Suprapubic skin (tissue), 4 donors: ENCODE data around the gene P2RX2. TPM values are rescaled to one million over a fixed set of nuclear protein-coding genes. Genes with fewer than 3 reads are reported as not detected.

ENCODE experiments used
- DNase-seq, 2 donors: peaks; one replicate each; pipeline ENCODE4 v3.0.0-alpha.2; 2019; ENCODE audit warnings: low spot score in 2 of 2
- H3K27ac ChIP-seq: fragments of 200-600 bp; sonication (generic); one replicate; pipeline ENCODE4 v1.5.1; 2019
- H3K27me3 ChIP-seq: fragments of 200-600 bp; sonication (generic); one replicate; pipeline ENCODE4 v1.5.1; 2019
- H3K36me3 ChIP-seq: fragments of 200-600 bp; sonication (generic); one replicate; pipeline ENCODE4 v1.5.1; 2019
- H3K4me1 ChIP-seq: fragments of 200-600 bp; sonication (generic); one replicate; pipeline ENCODE4 v1.5.1; 2019
- H3K4me3 ChIP-seq: fragments of 200-600 bp; sonication (generic); one replicate; pipeline ENCODE4 v1.5.1; 2019; ENCODE audit warnings: mild to moderate bottlenecking
- H3K9me3 ChIP-seq: fragments of 200-600 bp; sonication (generic); one replicate; pipeline ENCODE4 v1.5.1; 2019
- EP300 ChIP-seq: sonication (generic); formaldehyde crosslinking; IDR thresholded peaks from one replicate; pipeline ENCODE4 v1.6.1; 2017; ENCODE audit warnings: antibody characterized with exemption
- POLR2A ChIP-seq, 2 donors: fragments of 450-650 bp; IDR thresholded peaks; one replicate each; pipeline ENCODE4 v1.6.1; 2017; ENCODE audit warnings: antibody characterized with exemption in 2 of 2, mild to moderate bottlenecking in 2 of 2, moderate library complexity in 2 of 2
- POLR2AphosphoS5 ChIP-seq, 3 donors: sonication (generic); formaldehyde crosslinking; IDR thresholded peaks; one replicate each; pipeline ENCODE4 v1.6.1; 2017; ENCODE audit warnings: antibody characterized with exemption in 3 of 3
- WGBS: methylation state at CpG from one replicate; pipeline ENCODE4 v1.1.5; 2018; 5-methylcytosine and 5-hydroxymethylcytosine counted together
- total RNA-seq, 4 donors: library from RNA; depleted of rRNA; stranded (reverse); fragments of >200 nt; gene quantifications; one replicate each; pipeline ENCODE4 v1.1.0, GENCODE V29; 2016
- TF ChIP-seq, protein P1 (sequence below), 2 donors: fragments of 200-600 bp in 1 of 2; fragments of 450-650 bp in 1 of 2; sonication (generic) in 1 of 2; IDR thresholded peaks; one replicate each; pipeline ENCODE4 v1.5.1; 2016 to 2019; ENCODE audit warnings: antibody characterized with exemption in 2 of 2, mild to moderate bottlenecking in 1 of 2, moderate library complexity in 1 of 2

The P2RX2 gene
- total RNA-seq, 4 donors from 2014 or later: not detected

DNA sequence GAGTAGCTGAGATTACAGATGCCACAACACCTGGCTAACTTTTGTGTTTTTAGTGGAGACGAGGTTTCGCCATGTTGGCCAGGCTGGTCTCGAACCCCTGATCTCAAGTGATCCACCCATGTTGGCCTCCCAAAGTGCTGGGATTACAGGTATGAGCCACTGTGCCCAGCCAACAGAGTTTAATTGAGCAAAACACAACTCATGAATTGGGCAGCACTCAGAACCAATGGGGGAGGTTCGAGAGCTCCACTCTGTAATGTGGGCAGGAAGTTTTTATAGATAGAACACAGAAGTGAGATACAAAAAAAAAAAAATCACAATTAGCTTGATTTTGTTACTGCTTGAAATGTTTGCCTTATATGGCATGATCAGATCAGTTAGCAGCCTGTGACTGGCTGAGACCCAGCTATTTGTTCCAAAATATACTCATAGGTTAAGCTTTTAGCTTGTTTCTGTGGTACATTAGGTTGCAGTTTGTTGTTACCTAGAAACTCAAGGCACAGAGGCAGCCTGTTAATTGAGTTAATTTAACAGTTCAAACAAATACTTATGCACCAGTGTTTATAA, 1.4 kb upstream of the P2RX2 start:
- no peaks in the 10 kb centered on the region for H3K36me3 ChIP-seq
- H3K27me3 ChIP-seq: peaks cover 60% of the 10 kb centered on the region
- no peak overlapping the region for H3K27ac ChIP-seq
- TF ChIP-seq POLR2AphosphoS5 (IDR thresholded peaks at IDR 0.05) (no peak), EP300 (no peak), POLR2A (IDR thresholded peaks at IDR 0.05) (no peak)
- TF ChIP-seq, protein P1, sequence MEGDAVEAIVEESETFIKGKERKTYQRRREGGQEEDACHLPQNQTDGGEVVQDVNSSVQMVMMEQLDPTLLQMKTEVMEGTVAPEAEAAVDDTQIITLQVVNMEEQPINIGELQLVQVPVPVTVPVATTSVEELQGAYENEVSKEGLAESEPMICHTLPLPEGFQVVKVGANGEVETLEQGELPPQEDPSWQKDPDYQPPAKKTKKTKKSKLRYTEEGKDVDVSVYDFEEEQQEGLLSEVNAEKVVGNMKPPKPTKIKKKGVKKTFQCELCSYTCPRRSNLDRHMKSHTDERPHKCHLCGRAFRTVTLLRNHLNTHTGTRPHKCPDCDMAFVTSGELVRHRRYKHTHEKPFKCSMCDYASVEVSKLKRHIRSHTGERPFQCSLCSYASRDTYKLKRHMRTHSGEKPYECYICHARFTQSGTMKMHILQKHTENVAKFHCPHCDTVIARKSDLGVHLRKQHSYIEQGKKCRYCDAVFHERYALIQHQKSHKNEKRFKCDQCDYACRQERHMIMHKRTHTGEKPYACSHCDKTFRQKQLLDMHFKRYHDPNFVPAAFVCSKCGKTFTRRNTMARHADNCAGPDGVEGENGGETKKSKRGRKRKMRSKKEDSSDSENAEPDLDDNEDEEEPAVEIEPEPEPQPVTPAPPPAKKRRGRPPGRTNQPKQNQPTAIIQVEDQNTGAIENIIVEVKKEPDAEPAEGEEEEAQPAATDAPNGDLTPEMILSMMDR (IDR thresholded peaks at IDR 0.05): no peak
- H3K4me3 ChIP-seq: no peak overlapping the region
- H3K4me1 ChIP-seq: peaks cover 16% of the 10 kb centered on the region
- 95% methylated on average over 4 of the region's 4 CpGs for WGBS
- DNase-seq: no peak
- no peaks in the 10 kb centered on the region for H3K9me3 ChIP-seq

DNA sequence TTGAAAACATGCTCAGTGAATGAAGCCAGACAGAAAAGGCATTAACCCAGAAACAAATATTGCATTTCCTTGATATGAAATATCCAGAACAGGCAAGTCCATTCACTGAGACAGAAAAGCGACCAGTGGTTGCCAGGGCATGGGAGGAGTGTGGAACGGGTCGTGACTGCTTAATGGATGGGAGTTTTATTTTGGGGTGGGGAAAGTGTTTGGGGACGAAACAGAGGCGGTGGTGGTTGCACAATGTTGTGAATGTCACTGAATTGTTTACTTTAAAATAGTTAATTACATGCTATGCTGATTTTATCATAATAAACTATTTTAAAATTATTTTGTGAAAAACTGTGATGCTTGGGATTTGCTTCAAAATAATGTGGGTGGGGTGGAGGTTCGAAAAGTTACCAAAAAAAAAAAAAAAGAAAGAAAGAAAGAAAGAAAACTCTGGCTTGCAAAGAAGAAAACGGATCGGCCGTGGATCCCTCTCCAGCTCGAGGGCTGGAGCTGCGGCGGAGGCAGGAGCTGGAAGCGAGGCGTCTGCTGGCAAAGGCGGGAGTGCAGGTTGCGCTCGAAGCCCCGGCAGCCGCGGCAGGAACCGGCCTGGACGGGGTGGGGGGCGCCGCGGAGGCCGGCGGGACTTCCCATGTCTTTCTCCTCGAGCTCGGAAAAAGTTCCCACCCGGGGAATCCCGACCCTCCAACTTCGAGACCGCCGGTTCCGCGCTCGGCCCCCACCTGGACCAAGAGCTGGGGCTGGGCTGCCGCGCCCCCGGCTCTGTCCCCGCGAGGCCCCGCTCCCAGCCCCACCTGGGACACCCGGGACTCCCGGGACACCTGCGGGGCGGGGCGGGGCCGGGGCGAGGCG, 524 bp upstream of the P2RX2 start:
- no peak for DNase-seq
- H3K4me3 ChIP-seq: peak overlapping the region; percentile 22
- peaks cover 60% of the 10 kb centered on the region for H3K27me3 ChIP-seq
- H3K27ac ChIP-seq: no peak overlapping the region
- peaks cover 24% of the 10 kb centered on the region for H3K4me1 ChIP-seq
- H3K9me3 ChIP-seq: no peaks in the 10 kb centered on the region
- WGBS: 13% methylated on average over 20 of the region's 51 CpGs
- no peaks in the 10 kb centered on the region for H3K36me3 ChIP-seq
- TF ChIP-seq, protein P1 (IDR thresholded peaks at IDR 0.05): no peak
- no peak for TF ChIP-seq POLR2A (IDR thresholded peaks at IDR 0.05)
- no peak for TF ChIP-seq EP300
- TF ChIP-seq POLR2AphosphoS5 (IDR thresholded peaks at IDR 0.05): no peak

DNA sequence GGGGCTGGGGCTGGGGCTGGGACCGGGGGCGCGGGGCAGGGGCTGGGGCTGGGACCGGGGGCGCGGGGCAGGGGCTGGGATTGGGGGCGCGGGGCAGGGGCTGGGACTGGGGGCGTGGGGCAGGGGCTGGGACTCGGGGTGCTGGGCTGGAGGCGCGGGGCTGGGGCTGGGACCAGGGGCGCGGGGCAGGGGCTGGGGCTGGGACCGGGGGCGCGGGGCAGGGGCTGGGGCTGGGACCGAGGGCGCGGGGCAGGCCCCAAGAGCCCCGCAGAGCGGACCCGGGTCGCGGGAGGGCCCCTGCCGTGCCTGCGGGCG, 452 bp downstream of the P2RX2 start:
- TF ChIP-seq POLR2AphosphoS5 (IDR thresholded peaks at IDR 0.05) (no peak), EP300 (no peak), POLR2A (IDR thresholded peaks at IDR 0.05) (no peak)
- TF ChIP-seq, protein P1 (IDR thresholded peaks at IDR 0.05): no peak
- no peak for DNase-seq
- Histone ChIP-seq H3K27ac (no peak overlapping the region), H3K27me3 (peaks cover 60% of the 10 kb centered on the region), H3K9me3 (no peaks in the 10 kb centered on the region), H3K36me3 (peaks cover 5% of the 10 kb centered on the region), H3K4me1 (peaks cover 30% of the 10 kb centered on the region), H3K4me3 (no peak overlapping the region)
- no CpG with 5 or more reads among the region's 28 CpGs for WGBS

DNA sequence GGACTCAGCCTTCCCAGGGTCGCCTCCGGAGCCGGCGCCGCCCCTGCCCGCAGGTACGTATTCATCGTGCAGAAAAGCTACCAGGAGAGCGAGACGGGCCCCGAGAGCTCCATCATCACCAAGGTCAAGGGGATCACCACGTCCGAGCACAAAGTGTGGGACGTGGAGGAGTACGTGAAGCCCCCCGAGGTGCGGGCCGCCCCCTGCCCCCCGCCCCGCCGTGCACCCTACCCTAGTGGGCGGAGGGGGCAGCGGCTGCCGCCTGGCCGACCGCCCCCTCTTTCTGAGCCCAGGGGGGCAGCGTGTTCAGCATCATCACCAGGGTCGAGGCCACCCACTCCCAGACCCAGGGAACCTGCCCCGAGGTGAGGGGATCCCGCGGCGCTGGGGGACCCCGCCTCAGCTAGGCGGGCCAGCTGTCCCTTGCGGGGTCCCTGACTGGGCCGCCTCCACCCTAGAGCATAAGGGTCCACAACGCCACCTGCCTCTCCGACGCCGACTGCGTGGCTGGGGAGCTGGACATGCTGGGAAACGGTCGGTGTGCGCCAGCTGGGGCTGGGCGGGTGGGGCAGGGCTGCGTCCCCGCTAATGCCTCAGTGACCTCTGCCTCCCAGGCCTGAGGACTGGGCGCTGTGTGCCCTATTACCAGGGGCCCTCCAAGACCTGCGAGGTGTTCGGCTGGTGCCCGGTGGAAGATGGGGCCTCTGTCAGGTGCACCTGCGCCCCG, 973 bp downstream of the P2RX2 start:
- no peak overlapping the region for H3K4me3 ChIP-seq
- DNase-seq: peak in 1 of 2 donors; percentile 56
- H3K4me1 ChIP-seq: peaks cover 30% of the 10 kb centered on the region
- H3K27me3 ChIP-seq: peaks cover 60% of the 10 kb centered on the region
- no peak for TF ChIP-seq POLR2A (IDR thresholded peaks at IDR 0.05)
- TF ChIP-seq, protein P1 (IDR thresholded peaks at IDR 0.05): no peak
- no peaks in the 10 kb centered on the region for H3K9me3 ChIP-seq
- no peak overlapping the region for H3K27ac ChIP-seq
- H3K36me3 ChIP-seq: peaks cover 10% of the 10 kb centered on the region
- 39% methylated on average over 3 of the region's 53 CpGs for WGBS
